ENCODE data around the gene MARCHF6. TPM values are rescaled to one million over a fixed set of nuclear protein-coding genes. Genes with fewer than 3 reads are reported as not detected.

MARCHF6 gene
- total RNA-seq, 4 donors from 2014 or later, result 105 to 296 (median 213) TPM

GRCh38 chr5:10335711-10336470, 17.6 kb upstream of the MARCHF6 start:
- Histone ChIP-seq H3K27me3 (no peaks in the 10 kb centered on the region), H3K4me1 (peaks cover 20 to 21% of the 10 kb centered on the region in 2 donors), H3K9me3 (no peaks in the 10 kb centered on the region), H3K27ac (no peak overlapping the region), H3K36me3 (no peaks in the 10 kb centered on the region), H3K4me3 (replicated peaks in 1 of 3) (no peak overlapping the region)
- 95 to 98% methylated on average over 14 of the region's 14 CpGs for WGBS, 2 donors
- TF ChIP-seq POLR2A (IDR thresholded peaks at IDR 0.05) (no peak), CTCF (IDR thresholded peaks at IDR 0.05) (no peak)
- intact Hi-C loops (cut with DNase I), result no loop called here
- DNase-seq, result no peak

GRCh38 chr5:10337107-10337506, 16.4 kb upstream of the MARCHF6 start:
- Histone ChIP-seq H3K27me3 (no peaks in the 10 kb centered on the region), H3K9me3 (no peaks in the 10 kb centered on the region), H3K4me1 (peaks cover 7 to 8% of the 10 kb centered on the region in 2 donors), H3K27ac (no peak overlapping the region), H3K36me3 (no peaks in the 10 kb centered on the region), H3K4me3 (replicated peaks in 1 of 3) (no peak overlapping the region)
- intact Hi-C loops (cut with DNase I), result no loop called here
- TF ChIP-seq POLR2A (IDR thresholded peaks at IDR 0.05) (no peak), CTCF (IDR thresholded peaks at IDR 0.05) (no peak)
- DNase-seq, result no peak
- 93 to 96% methylated on average over 4 of the region's 4 CpGs for WGBS, 2 donors

GRCh38 chr5:10337986-10338385, 15.5 kb upstream of the MARCHF6 start:
- Histone ChIP-seq H3K27me3 (no peaks in the 10 kb centered on the region), H3K4me1 (peaks cover 1 to 4% of the 10 kb centered on the region in 2 donors), H3K9me3 (no peaks in the 10 kb centered on the region), H3K36me3 (no peaks in the 10 kb centered on the region), H3K4me3 (replicated peaks in 1 of 3) (no peak overlapping the region), H3K27ac (no peak overlapping the region)
- no peak for DNase-seq
- TF ChIP-seq POLR2A (IDR thresholded peaks at IDR 0.05) (no peak), CTCF (IDR thresholded peaks at IDR 0.05) (no peak)
- WGBS, 2 donors, result 67 to 69% methylated on average over 4 of the region's 4 CpGs
- intact Hi-C loops (cut with DNase I), result no loop called here

GRCh38 chr5:10338686-10339057, 14.8 kb upstream of the MARCHF6 start:
- TF ChIP-seq POLR2A (IDR thresholded peaks at IDR 0.05) (no peak), CTCF (IDR thresholded peaks at IDR 0.05) (no peak)
- H3K9me3 ChIP-seq, result no peaks in the 10 kb centered on the region
- intact Hi-C loops (cut with DNase I), result no loop called here
- no peaks in the 10 kb centered on the region for H3K36me3 ChIP-seq
- no peaks in the 10 kb centered on the region for H3K27me3 ChIP-seq
- DNase-seq, result no peak
- no peaks in the 10 kb centered on the region for H3K4me1 ChIP-seq
- H3K4me3 ChIP-seq (replicated peaks in 1 of 3), result no peak overlapping the region
- 90 to 100% methylated on average over 2 of the region's 2 CpGs for WGBS, 2 donors
- no peak overlapping the region for H3K27ac ChIP-seq

- no peaks in the 10 kb centered on the region for H3K9me3 ChIP-seq
- no peak for DNase-seq
Observed at GRCh38 chr5:10339058-10339811, 14.3 kb upstream of the MARCHF6 start.

More at GRCh38 chr5:10339058-10339811, 14.3 kb upstream of the MARCHF6 start:
- Histone ChIP-seq H3K27me3 (no peaks in the 10 kb centered on the region), H3K4me1 (no peaks in the 10 kb centered on the region), H3K27ac (no peak overlapping the region), H3K36me3 (no peaks in the 10 kb centered on the region), H3K4me3 (replicated peaks in 1 of 3) (no peak overlapping the region)
- TF ChIP-seq CTCF (IDR thresholded peaks at IDR 0.05) (no peak), POLR2A (IDR thresholded peaks at IDR 0.05) (no peak)
- intact Hi-C loops (cut with DNase I), result no loop called here
- WGBS, 2 donors, result 67 to 69% methylated on average over 19 of the region's 19 CpGs
